ENCODE data around the gene SANBR. TPM values are rescaled to one million over a fixed set of nuclear protein-coding genes. Genes with fewer than 3 reads are reported as not detected.

The SANBR gene
- polyA plus RNA-seq, 1 donor from 2014 or later: 77.1 TPM

GRCh38 chr2:61114147-61114546 lies 48.5 kb downstream of the SANBR start:
- Histone ChIP-seq H2AFZ (ENCODE audit: low read depth, low read length) (no peak overlapping the region), H3K9me2 (ENCODE audit: insufficient read depth, low read length) (no peaks in the 10 kb centered on the region), H3K36me3 (ENCODE audit: insufficient read depth, low read length) (peaks cover 21% of the 10 kb centered on the region), H3K4me3 (ENCODE audit: low read length) (no peak overlapping the region), H3K27me3 (ENCODE audit: insufficient read depth, low read depth, low read length) (no peaks in the 10 kb centered on the region), H3F3A (ENCODE audit: insufficient read depth, low read length, poor library complexity, severe bottlenecking) (no peaks in the 10 kb centered on the region), H3K4me2 (ENCODE audit: low read length) (no peak overlapping the region), H4K20me1 (ENCODE audit: insufficient read depth) (no peaks in the 10 kb centered on the region), H3K9me3 (ENCODE audit: low read length) (peaks cover 8% of the 10 kb centered on the region), H3K79me2 (replicated peaks; ENCODE audit: insufficient read depth, low read length) (no peaks in the 10 kb centered on the region), H3K9ac (ENCODE audit: low read length) (no peak overlapping the region), H3K27ac (ENCODE audit: low read length) (no peak overlapping the region)
- TF ChIP-seq MXI1 (conservative IDR thresholded peaks at IDR 0.05; ENCODE audit: poor library complexity, severe bottlenecking) (no peak), SMC3 (conservative IDR thresholded peaks at IDR 0.05; ENCODE audit: poor library complexity) (no peak), REST (IDR thresholded peaks at IDR 0.05; ENCODE audit: borderline replicate concordance) (no peak), EP300 (conservative IDR thresholded peaks at IDR 0.05; ENCODE audit: poor library complexity, severe bottlenecking) (no peak), CTCF (IDR thresholded peaks at IDR 0.05; ENCODE audit: poor library complexity, severe bottlenecking) (no peak), EZH2 (IDR thresholded peaks at IDR 0.05; ENCODE audit: borderline replicate concordance, insufficient read depth, low read length, poor library complexity, severe bottlenecking) (no peak), POLR2AphosphoS5 (IDR thresholded peaks at IDR 0.05) (no peak), RAD21 (conservative IDR thresholded peaks at IDR 0.05) (no peak), TAF1 (IDR thresholded peaks at IDR 0.05; ENCODE audit: low read depth) (no peak)

Other genes with a start within 250 kb of the SANBR start
- gene REL, start 184.3 kb upstream of the SANBR start, polyA plus RNA-seq: 1.9 and 2.2 TPM in 2 replicates
- gene PEX13, start 48.2 kb upstream of the SANBR start, polyA plus RNA-seq: 91.3 and 95.6 TPM in 2 replicates
- 3.5 and 3.7 TPM in 2 replicates for gene PUS10, start 47.6 kb upstream of the SANBR start, polyA plus RNA-seq
- 17.4 and 27.1 TPM in 2 replicates for gene C2orf74, start 96.3 kb downstream of the SANBR start, polyA plus RNA-seq